GM12891 (cell line): ENCODE data around the gene LTA4H.

Source experiments
- POLR2A ChIP-seq: IDR thresholded peaks from 2 replicates; pipeline ENCODE4 v1.6.1; 2011; ENCODE audit warnings: low read depth, low read length, control low read depth
- POLR2AphosphoS5 ChIP-seq: IDR thresholded peaks from 2 replicates; pipeline ENCODE4 v1.6.1; 2011; ENCODE audit warnings: low read depth, low read length, control low read depth
- POU2F2 ChIP-seq: IDR thresholded peaks from 2 replicates; pipeline ENCODE4 v1.6.1; 2011; ENCODE audit warnings: low read depth, mild to moderate bottlenecking, control low read depth, low read length, moderate library complexity
- SPI1 ChIP-seq: IDR thresholded peaks from 2 replicates; pipeline ENCODE4 v1.6.1; 2011; ENCODE audit warnings: low read depth, low read length, control low read depth
- TAF1 ChIP-seq: IDR thresholded peaks from 2 replicates; pipeline ENCODE4 v1.6.1; 2011; ENCODE audit warnings: low read depth, low read length, control low read depth

DNA sequence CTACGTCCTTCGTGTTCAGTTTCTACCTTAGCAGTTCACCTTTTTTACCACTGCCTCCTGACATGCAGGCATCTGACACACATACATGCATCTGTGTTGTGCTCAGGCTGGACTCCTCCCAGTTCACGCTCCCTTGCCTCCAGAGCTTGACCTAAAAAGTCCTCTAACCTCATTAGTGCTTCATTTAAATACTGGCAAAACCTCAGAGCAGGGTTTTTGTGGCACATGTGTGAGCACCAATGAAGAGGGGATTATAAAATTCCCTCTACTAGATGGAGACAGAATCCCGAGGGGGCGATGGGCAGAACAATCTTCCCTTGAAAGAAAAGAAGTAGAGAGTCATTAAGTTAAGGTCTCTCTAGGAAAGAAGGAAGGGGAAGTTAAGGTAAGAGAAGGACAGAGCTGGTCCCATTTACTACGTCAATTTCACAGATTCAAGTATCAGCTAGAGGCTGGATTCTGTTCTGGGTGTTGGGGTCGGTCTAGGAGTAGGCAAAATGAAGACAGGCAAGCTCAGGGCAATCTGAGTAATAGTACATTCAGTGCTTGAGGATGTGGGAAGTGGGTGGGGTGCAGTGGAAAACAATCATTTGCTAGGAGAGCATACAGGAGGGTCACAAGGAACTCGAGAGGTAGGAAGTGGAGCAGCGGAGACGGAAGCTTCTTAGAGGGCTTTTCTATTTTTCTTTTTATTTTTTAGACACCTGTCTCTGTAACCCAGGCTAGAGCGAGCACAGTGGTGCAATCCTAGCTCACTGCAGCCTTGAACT, 46.7 kb downstream of the LTA4H start:
- no peak for TF ChIP-seq POLR2A
- no peak for TF ChIP-seq POLR2AphosphoS5
- no peak for TF ChIP-seq TAF1
- TF ChIP-seq SPI1 = no peak
- TF ChIP-seq POU2F2 = no peak
